HEK293T (cell line): ENCODE data around the gene SNTG2.

Experiments
- BHLHE40 ChIP-seq: fragments of 450-650 bp; IDR thresholded peaks from 2 replicates; pipeline ENCODE4 v1.6.1; 2016; ENCODE audit warnings: mild to moderate bottlenecking, moderate library complexity, borderline replicate concordance
- FOXA1 ChIP-seq: fragments of 450-650 bp; IDR thresholded peaks from 2 replicates; pipeline ENCODE4 v1.6.1; 2016; ENCODE audit warnings: mild to moderate bottlenecking
- LEF1 ChIP-seq: fragments of 450-650 bp; IDR thresholded peaks from 2 replicates; pipeline ENCODE4 v1.6.1; 2017; ENCODE audit warnings: mild to moderate bottlenecking, borderline replicate concordance
- PKNOX1 ChIP-seq: fragments of 450-650 bp; IDR thresholded peaks from 2 replicates; pipeline ENCODE4 v1.6.1; 2016
- SP1 ChIP-seq: fragments of 450-650 bp; IDR thresholded peaks from 2 replicates; pipeline ENCODE4 v1.6.1; 2017

- TF ChIP-seq BHLHE40 (no peak), PKNOX1 (no peak), FOXA1 (no peak), LEF1 (no peak), SP1 (no peak)
Observed at GRCh38 chr2:1265454-1265853, 314.8 kb downstream of the SNTG2 start.
